ENCODE measurements around the gene TAS2R20.

Gene TAS2R20

GRCh38 chr12:10957741-10958140 lies 40.4 kb downstream of the TAS2R20 start:
- no peak for DNase-seq

- no peak for DNase-seq
These were observed 42.0 kb downstream of the TAS2R20 start for GRCh38 chr12:10956085-10956484.

- DNase-seq = no peak
These were observed 45.5 kb downstream of the TAS2R20 start for GRCh38 chr12:10952645-10953044.
